Chondrocyte (in vitro differentiated cells): Measurements from ENCODE around the gene THSD7B. TPM values are rescaled to one million over a fixed set of nuclear protein-coding genes. Genes with fewer than 3 reads are reported as not detected.

ENCODE experiments used
- DNase-seq: peaks from one replicate; pipeline ENCODE4 v3.0.0; 2021; ENCODE audit warnings: mixed read lengths, low spot score
- H3K27ac Mint-ChIP-seq: one replicate; pipeline ENCODE4 v1.8.0; 2021; ENCODE audit warnings: mild to moderate bottlenecking, moderate library complexity, mixed read lengths; ENCODE audit not compliant: unreplicated experiment
- H3K27me3 Mint-ChIP-seq: 2 replicates; pipeline ENCODE4 v1.8.0; 2021; ENCODE audit warnings: low read depth, mixed read lengths
- H3K36me3 Mint-ChIP-seq: 2 replicates; pipeline ENCODE4 v1.8.0; 2021; ENCODE audit warnings: low read depth, mixed read lengths
- H3K4me1 Mint-ChIP-seq: 2 replicates; pipeline ENCODE4 v1.8.0; 2021; ENCODE audit warnings: low read depth, mild to moderate bottlenecking, mixed read lengths
- H3K4me3 Mint-ChIP-seq: one replicate; pipeline ENCODE4 v1.8.0; 2021; ENCODE audit warnings: mild to moderate bottlenecking, moderate library complexity, mixed read lengths; ENCODE audit not compliant: unreplicated experiment
- H3K9me3 Mint-ChIP-seq: 2 replicates; pipeline ENCODE4 v1.8.0; 2021; ENCODE audit warnings: low read depth, mixed read lengths
- CTCF ChIP-seq: fragments of 200-600 bp; sonication (generic); IDR thresholded peaks from 2 replicates; pipeline ENCODE4 v1.5.0; 2021; ENCODE audit warnings: antibody characterized with exemption, mild to moderate bottlenecking, moderate library complexity
- total RNA-seq: library from RNA; stranded (reverse); gene quantifications from 3 replicates; pipeline ENCODE4 v1.2.1, GENCODE V29; 2021

The THSD7B gene
- total RNA-seq, 1 donor from 2014 or later, result not detected

- DNase-seq, result no peak
- TF ChIP-seq CTCF, result no peak
- no peak overlapping the region for H3K27ac Mint-ChIP-seq
- H3K27me3 Mint-ChIP-seq, result peaks cover 4% of the 10 kb centered on the region
- peaks cover 3% of the 10 kb centered on the region for H3K9me3 Mint-ChIP-seq
- H3K4me1 Mint-ChIP-seq, result no peaks in the 10 kb centered on the region
- H3K36me3 Mint-ChIP-seq, result no peaks in the 10 kb centered on the region
- no peak overlapping the region for H3K4me3 Mint-ChIP-seq
Measured at GRCh38 chr2:137437386-137437785, 672.0 kb downstream of the THSD7B start.

- Mint-ChIP-seq H3K4me1 (no peaks in the 10 kb centered on the region), H3K4me3 (no peak overlapping the region), H3K36me3 (no peaks in the 10 kb centered on the region), H3K9me3 (no peaks in the 10 kb centered on the region), H3K27ac (no peak overlapping the region), H3K27me3 (no peaks in the 10 kb centered on the region)
- no peak for DNase-seq
- no peak for TF ChIP-seq CTCF
Measured at GRCh38 chr2:137444970-137445369, 679.6 kb downstream of the THSD7B start.

- no peak overlapping the region for H3K27ac Mint-ChIP-seq
- H3K27me3 Mint-ChIP-seq, result peaks cover 6% of the 10 kb centered on the region
- no peaks in the 10 kb centered on the region for H3K9me3 Mint-ChIP-seq
Measured at GRCh38 chr2:137449454-137449853, 684.1 kb downstream of the THSD7B start.

GRCh38 chr2:137454886-137455285 lies 689.5 kb downstream of the THSD7B start:
- no peak overlapping the region for H3K27ac Mint-ChIP-seq
- peaks cover 9% of the 10 kb centered on the region for H3K27me3 Mint-ChIP-seq
- H3K9me3 Mint-ChIP-seq, result no peaks in the 10 kb centered on the region
- no peaks in the 10 kb centered on the region for H3K4me1 Mint-ChIP-seq
- no peak for DNase-seq
- TF ChIP-seq CTCF, result no peak
- H3K4me3 Mint-ChIP-seq, result no peak overlapping the region
- no peaks in the 10 kb centered on the region for H3K36me3 Mint-ChIP-seq

More at GRCh38 chr2:137449454-137449853, 684.1 kb downstream of the THSD7B start:
- no peaks in the 10 kb centered on the region for H3K4me1 Mint-ChIP-seq
- no peak for DNase-seq
- no peak overlapping the region for H3K4me3 Mint-ChIP-seq
- H3K36me3 Mint-ChIP-seq, result no peaks in the 10 kb centered on the region
- TF ChIP-seq CTCF, result no peak

- no peaks in the 10 kb centered on the region for H3K36me3 Mint-ChIP-seq
- H3K27ac Mint-ChIP-seq, result no peak overlapping the region
- no peak overlapping the region for H3K4me3 Mint-ChIP-seq
- no peaks in the 10 kb centered on the region for H3K9me3 Mint-ChIP-seq
- no peaks in the 10 kb centered on the region for H3K4me1 Mint-ChIP-seq
- peaks cover 4% of the 10 kb centered on the region for H3K27me3 Mint-ChIP-seq
- no peak for DNase-seq
- peak; percentile 75 for TF ChIP-seq CTCF
Measured at GRCh38 chr2:137467246-137467862, 702.0 kb downstream of the THSD7B start.
